ENCODE results near the gene PPARGC1A.

PPARGC1A gene

DNA sequence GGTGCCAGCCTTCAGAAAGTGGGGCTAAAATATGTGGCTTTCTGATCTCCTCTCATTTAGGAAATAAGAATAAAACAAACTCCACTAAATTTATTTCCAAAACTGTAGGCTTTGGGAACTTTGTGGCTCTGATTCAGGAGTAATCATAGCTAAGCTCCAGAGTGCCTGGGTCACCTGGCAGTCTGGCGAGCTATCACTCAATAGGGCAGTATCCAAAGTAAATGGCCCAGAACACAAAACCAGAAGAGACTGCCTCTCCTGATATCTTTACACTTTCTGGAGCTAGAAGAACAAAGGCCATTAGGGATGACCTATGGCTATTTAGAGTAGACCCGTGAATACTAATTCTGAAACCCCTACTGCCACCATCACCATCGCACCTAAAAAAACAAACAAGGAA is 17.0 kb upstream of the PPARGC1A start:
- TF ChIP-seq CREB1 (IDR thresholded peaks at IDR 0.05; ENCODE audit: low read depth) (no peak), TCF12 (IDR thresholded peaks at IDR 0.05; ENCODE audit: low read depth) (no peak), ZBTB7A (IDR thresholded peaks at IDR 0.05; ENCODE audit: low read depth) (no peak), CEBPB (IDR thresholded peaks at IDR 0.05) (no peak), TEAD4 (IDR thresholded peaks at IDR 0.05) (no peak), TAF1 (IDR thresholded peaks at IDR 0.05; ENCODE audit: low read depth) (no peak), YY1 (IDR thresholded peaks at IDR 0.05; ENCODE audit: low read depth) (no peak), EP300 (IDR thresholded peaks at IDR 0.05; ENCODE audit: borderline replicate concordance) (no peak), NFIC (IDR thresholded peaks at IDR 0.05) (no peak), RAD21 (IDR thresholded peaks at IDR 0.05; ENCODE audit: low read depth) (no peak), FOXM1 (IDR thresholded peaks at IDR 0.05; ENCODE audit: borderline replicate concordance, low read depth) (no peak)
- TF ChIP-seq, protein P1, sequence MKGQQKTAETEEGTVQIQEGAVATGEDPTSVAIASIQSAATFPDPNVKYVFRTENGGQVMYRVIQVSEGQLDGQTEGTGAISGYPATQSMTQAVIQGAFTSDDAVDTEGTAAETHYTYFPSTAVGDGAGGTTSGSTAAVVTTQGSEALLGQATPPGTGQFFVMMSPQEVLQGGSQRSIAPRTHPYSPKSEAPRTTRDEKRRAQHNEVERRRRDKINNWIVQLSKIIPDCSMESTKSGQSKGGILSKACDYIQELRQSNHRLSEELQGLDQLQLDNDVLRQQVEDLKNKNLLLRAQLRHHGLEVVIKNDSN (IDR thresholded peaks at IDR 0.05), result no peak
- TF ChIP-seq, protein P2, sequence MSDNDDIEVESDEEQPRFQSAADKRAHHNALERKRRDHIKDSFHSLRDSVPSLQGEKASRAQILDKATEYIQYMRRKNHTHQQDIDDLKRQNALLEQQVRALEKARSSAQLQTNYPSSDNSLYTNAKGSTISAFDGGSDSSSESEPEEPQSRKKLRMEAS (IDR thresholded peaks at IDR 0.05), result no peak
- TF ChIP-seq, protein P3, sequence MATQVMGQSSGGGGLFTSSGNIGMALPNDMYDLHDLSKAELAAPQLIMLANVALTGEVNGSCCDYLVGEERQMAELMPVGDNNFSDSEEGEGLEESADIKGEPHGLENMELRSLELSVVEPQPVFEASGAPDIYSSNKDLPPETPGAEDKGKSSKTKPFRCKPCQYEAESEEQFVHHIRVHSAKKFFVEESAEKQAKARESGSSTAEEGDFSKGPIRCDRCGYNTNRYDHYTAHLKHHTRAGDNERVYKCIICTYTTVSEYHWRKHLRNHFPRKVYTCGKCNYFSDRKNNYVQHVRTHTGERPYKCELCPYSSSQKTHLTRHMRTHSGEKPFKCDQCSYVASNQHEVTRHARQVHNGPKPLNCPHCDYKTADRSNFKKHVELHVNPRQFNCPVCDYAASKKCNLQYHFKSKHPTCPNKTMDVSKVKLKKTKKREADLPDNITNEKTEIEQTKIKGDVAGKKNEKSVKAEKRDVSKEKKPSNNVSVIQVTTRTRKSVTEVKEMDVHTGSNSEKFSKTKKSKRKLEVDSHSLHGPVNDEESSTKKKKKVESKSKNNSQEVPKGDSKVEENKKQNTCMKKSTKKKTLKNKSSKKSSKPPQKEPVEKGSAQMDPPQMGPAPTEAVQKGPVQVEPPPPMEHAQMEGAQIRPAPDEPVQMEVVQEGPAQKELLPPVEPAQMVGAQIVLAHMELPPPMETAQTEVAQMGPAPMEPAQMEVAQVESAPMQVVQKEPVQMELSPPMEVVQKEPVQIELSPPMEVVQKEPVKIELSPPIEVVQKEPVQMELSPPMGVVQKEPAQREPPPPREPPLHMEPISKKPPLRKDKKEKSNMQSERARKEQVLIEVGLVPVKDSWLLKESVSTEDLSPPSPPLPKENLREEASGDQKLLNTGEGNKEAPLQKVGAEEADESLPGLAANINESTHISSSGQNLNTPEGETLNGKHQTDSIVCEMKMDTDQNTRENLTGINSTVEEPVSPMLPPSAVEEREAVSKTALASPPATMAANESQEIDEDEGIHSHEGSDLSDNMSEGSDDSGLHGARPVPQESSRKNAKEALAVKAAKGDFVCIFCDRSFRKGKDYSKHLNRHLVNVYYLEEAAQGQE (IDR thresholded peaks at IDR 0.05; ENCODE audit: low read depth), result no peak

DNA sequence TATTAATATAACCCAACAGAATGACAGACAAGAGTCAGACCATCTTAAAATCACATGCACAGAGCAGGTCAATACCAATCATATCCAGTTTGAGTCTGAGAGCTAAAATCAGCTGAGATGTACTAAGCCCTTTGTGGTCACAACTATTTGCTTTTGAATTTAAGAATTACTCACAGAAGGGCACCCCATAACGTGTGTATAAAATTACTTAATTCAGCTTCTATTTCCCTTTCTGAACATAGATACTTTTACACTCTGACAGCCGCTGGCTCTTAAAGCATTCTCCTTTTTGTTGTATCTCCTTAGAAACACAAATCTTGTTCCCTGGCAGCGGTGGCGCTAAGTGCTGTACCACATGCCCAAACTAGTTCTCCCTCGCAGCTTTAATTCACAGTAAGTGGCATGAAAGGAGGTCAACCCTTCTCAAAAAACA is 14.8 kb upstream of the PPARGC1A start:
- no peak for TF ChIP-seq EP300 (IDR thresholded peaks at IDR 0.05; ENCODE audit: borderline replicate concordance)
- TF ChIP-seq NFIC (IDR thresholded peaks at IDR 0.05), result no peak
- TF ChIP-seq, protein P3 (IDR thresholded peaks at IDR 0.05; ENCODE audit: low read depth), result no peak
- TF ChIP-seq TEAD4 (IDR thresholded peaks at IDR 0.05), result no peak

DNA sequence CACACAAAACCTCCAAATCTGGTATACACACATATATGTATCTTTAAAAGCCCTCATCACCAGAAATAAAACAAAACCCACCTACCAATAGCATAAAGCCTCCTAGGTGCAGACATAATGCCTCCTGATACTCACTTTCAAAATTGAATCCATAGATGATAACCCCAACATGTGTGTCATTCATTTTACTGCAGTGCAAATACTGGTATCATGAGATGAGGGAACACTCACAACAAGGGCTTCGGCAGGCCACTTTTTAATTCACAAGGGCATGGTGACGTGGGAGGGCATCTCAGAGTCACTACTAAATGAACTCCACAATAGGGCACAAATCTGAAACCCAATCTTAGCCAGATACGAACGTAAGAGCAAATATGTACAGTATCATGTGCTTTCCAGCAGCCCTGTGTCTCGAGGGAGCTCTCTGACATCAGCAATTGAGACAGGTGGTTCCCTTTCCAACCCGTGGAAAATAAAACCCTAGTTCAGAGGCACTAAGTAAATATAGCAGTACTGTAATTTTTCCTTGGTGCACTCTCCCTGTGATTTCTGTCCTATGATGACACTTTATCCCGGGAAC is 14.1 kb upstream of the PPARGC1A start:
- TF ChIP-seq EP300 (IDR thresholded peaks at IDR 0.05; ENCODE audit: borderline replicate concordance) (no peak), EGR1 (IDR thresholded peaks at IDR 0.05) (no peak), RAD21 (IDR thresholded peaks at IDR 0.05; ENCODE audit: low read depth) (no peak), CEBPB (IDR thresholded peaks at IDR 0.05) (no peak), TEAD4 (IDR thresholded peaks at IDR 0.05) (no peak), TAF1 (IDR thresholded peaks at IDR 0.05; ENCODE audit: low read depth) (no peak)
- TF ChIP-seq, protein P1 (IDR thresholded peaks at IDR 0.05), result no peak

DNA sequence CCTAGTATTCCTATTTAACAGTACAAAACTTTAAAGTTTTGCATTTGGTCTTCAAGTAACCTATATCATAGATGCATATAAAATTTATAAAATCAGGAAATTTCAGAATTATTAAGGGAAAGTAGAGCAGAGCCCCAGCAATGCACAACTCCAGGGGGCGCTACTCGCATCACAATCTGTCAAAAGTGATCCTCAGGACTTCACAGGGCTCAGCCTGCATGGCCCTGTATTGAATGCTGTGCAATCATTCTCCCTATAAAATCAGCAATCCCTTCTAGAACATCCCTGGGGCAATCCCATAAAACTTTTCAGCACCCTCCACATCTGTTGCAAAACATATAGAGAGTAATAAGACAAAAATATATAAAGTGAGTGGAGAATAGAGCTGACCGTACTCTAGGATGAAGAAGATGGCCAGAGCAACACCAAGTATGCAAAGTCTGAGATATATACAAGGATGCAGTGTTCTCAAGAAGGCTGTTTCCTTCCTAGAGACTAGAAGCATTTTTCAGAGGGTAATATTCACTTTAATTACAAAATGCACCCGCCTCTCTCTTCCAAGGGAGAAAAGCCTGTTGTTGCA is 12.5 kb upstream of the PPARGC1A start:
- TF ChIP-seq ZBTB7A (IDR thresholded peaks at IDR 0.05; ENCODE audit: low read depth), result no peak
- TF ChIP-seq FOXM1 (IDR thresholded peaks at IDR 0.05; ENCODE audit: borderline replicate concordance, low read depth), result no peak
- TF ChIP-seq CREB1 (IDR thresholded peaks at IDR 0.05; ENCODE audit: low read depth), result no peak

DNA sequence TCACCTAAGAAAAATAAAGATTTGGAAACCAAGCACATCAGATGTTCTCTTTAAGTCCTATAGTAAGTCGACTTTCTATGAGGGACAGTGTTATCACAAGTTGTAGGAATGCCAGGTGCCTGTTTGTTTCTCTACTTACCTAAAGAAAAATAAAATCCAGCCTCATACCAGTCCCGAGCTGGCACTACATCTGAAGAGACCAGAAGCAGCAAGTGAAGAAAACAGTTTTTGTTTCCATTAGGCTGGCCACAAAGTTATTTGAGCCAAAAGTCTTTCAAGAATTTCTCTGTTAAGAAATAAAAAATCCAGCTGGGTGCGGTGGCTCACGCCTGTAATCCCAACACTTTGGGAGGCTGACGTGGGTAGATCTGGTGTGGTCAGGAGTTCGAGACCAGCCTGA is 10.8 kb upstream of the PPARGC1A start:
- TF ChIP-seq TEAD4 (IDR thresholded peaks at IDR 0.05) (no peak), CREB1 (IDR thresholded peaks at IDR 0.05; ENCODE audit: low read depth) (no peak), RAD21 (IDR thresholded peaks at IDR 0.05; ENCODE audit: low read depth) (no peak), FOXM1 (IDR thresholded peaks at IDR 0.05; ENCODE audit: borderline replicate concordance, low read depth) (no peak)

DNA sequence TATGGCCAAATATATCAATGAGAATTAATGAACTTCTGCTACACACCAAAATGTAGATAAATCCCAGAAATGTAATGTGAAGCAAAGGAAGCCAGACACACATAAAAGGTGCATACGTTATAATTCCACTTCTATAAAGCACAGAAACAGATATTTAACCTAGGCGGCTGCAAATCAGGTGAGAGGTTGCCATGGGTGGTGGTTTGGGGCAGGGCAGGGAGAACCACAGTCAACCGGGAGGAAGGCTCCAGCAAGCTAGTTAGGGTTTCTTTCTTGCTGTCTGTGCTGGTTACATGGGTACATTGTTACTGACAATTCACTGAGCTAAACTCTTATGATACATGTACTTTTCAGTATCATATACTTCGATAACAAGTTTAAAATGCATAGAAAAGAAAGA is 9.7 kb upstream of the PPARGC1A start:
- TF ChIP-seq EP300 (IDR thresholded peaks at IDR 0.05; ENCODE audit: borderline replicate concordance), result no peak
- TF ChIP-seq YY1 (IDR thresholded peaks at IDR 0.05; ENCODE audit: low read depth), result no peak

DNA sequence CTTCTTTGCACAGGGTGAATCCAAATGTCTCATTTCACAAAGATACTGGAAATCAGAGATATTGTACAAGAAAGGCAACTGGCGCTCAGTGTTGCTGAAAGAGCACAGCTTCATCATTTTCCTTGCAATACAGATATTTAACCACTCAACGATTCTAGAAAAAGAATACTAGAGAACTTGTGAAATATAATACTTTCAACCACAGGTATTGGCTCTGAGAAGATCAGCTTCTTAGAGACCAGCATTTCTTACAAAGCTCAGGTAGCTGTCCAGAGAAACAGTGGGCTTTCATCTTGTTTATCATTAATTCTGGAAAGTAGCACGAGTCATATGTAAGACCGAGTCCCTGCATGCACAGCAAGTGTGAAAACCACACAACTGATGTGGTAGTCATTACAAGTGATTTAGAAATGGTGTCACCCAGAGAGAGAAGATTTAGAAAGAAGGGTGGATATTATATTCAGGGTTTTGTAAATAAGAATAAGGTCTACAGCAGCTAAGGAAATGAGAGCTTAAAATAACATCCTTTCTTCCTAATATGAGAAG is 7.8 kb upstream of the PPARGC1A start:
- TF ChIP-seq FOXM1 (IDR thresholded peaks at IDR 0.05; ENCODE audit: borderline replicate concordance, low read depth), result no peak
- TF ChIP-seq, protein P2 (IDR thresholded peaks at IDR 0.05), result no peak
- TF ChIP-seq TCF12 (IDR thresholded peaks at IDR 0.05; ENCODE audit: low read depth), result no peak
- no peak for TF ChIP-seq YY1 (IDR thresholded peaks at IDR 0.05; ENCODE audit: low read depth)
- TF ChIP-seq NFIC (IDR thresholded peaks at IDR 0.05), result no peak
- TF ChIP-seq RAD21 (IDR thresholded peaks at IDR 0.05; ENCODE audit: low read depth), result no peak
- TF ChIP-seq, protein P1 (IDR thresholded peaks at IDR 0.05), result no peak
- TF ChIP-seq, protein P3 (IDR thresholded peaks at IDR 0.05; ENCODE audit: low read depth), result no peak
- no peak for TF ChIP-seq CREB1 (IDR thresholded peaks at IDR 0.05; ENCODE audit: low read depth)
- TF ChIP-seq CEBPB (IDR thresholded peaks at IDR 0.05), result no peak
- no peak for TF ChIP-seq TAF1 (IDR thresholded peaks at IDR 0.05; ENCODE audit: low read depth)
- no peak for TF ChIP-seq EGR1 (IDR thresholded peaks at IDR 0.05)
- TF ChIP-seq TEAD4 (IDR thresholded peaks at IDR 0.05), result no peak
- TF ChIP-seq EP300 (IDR thresholded peaks at IDR 0.05; ENCODE audit: borderline replicate concordance), result no peak
- TF ChIP-seq ZBTB7A (IDR thresholded peaks at IDR 0.05; ENCODE audit: low read depth), result no peak

All from Ishikawa (cell line).